ENCODE results near the gene SEMA6B.
"Not testable (repeated sequence)": the region's sequence is repeated elsewhere in the genome, so short reads cannot be mapped to it uniquely, and the experiment has no call there.

SEMA6B gene

GRCh38 chr19:4542896-4543841 lies 16.3 kb downstream of the SEMA6B start:
- Histone ChIP-seq H3K27me3 (ENCODE audit: insufficient read depth, low read depth) (peaks cover 44% of the 10 kb centered on the region), H3K79me2 (ENCODE audit: insufficient read depth, low read depth) (no peaks in the 10 kb centered on the region), H3K4me1 (ENCODE audit: low read depth, poor library complexity, severe bottlenecking) (peaks cover 16% of the 10 kb centered on the region), H3K27ac (no peak overlapping the region), H3K4me3 (IDR thresholded peaks at IDR 0.05; ENCODE audit: insufficient read depth, low read depth, low read length) (no peak overlapping the region), H3K4me2 (peak overlapping the region; percentile 51), H3K36me3 (ENCODE audit: insufficient read depth) (no peaks in the 10 kb centered on the region), H2AFZ (ENCODE audit: low read depth) (peak overlapping the region; percentile 41), H4K20me1 (ENCODE audit: insufficient read depth) (no peaks in the 10 kb centered on the region), H3K9ac (peak overlapping the region; percentile 32; the same call in 1 of the 2 replicates)
- no peak for TF ChIP-seq CTCF (conservative IDR thresholded peaks at IDR 0.05; ENCODE audit: low read depth, low read length)

GRCh38 chr19:4541806-4542145 lies 17.7 kb downstream of the SEMA6B start:
- Histone ChIP-seq H3K4me1 (ENCODE audit: low read depth, poor library complexity, severe bottlenecking) (peaks cover 16% of the 10 kb centered on the region), H3K27me3 (ENCODE audit: insufficient read depth, low read depth) (peaks cover 44% of the 10 kb centered on the region)
- not testable (repeated sequence) for H2AFZ ChIP-seq (ENCODE audit: low read depth); H3K27ac ChIP-seq; H3K9ac ChIP-seq; H3K4me3 ChIP-seq (IDR thresholded peaks at IDR 0.05; ENCODE audit: insufficient read depth, low read depth, low read length); H3K79me2 ChIP-seq (ENCODE audit: insufficient read depth, low read depth); H3K4me2 ChIP-seq; H3K36me3 ChIP-seq (ENCODE audit: insufficient read depth); H4K20me1 ChIP-seq (ENCODE audit: insufficient read depth)

- no peak for TF ChIP-seq CTCF (conservative IDR thresholded peaks at IDR 0.05; ENCODE audit: low read depth, low read length)
- no peaks in the 10 kb centered on the region for H3K79me2 ChIP-seq (ENCODE audit: insufficient read depth, low read depth)
- no peaks in the 10 kb centered on the region for H4K20me1 ChIP-seq (ENCODE audit: insufficient read depth)
- no peak overlapping the region for H3K4me3 ChIP-seq (IDR thresholded peaks at IDR 0.05; ENCODE audit: insufficient read depth, low read depth, low read length)
- H3K27me3 ChIP-seq (ENCODE audit: insufficient read depth, low read depth) = peaks cover 44% of the 10 kb centered on the region
- H3K27ac ChIP-seq = no peak overlapping the region
- peaks cover 16% of the 10 kb centered on the region for H3K4me1 ChIP-seq (ENCODE audit: low read depth, poor library complexity, severe bottlenecking)
- H3K9ac ChIP-seq = no peak overlapping the region
- no peak overlapping the region for H3K4me2 ChIP-seq
- H3K36me3 ChIP-seq (ENCODE audit: insufficient read depth) = no peaks in the 10 kb centered on the region
- no peak overlapping the region for H2AFZ ChIP-seq (ENCODE audit: low read depth)
These were observed 18.2 kb downstream of the SEMA6B start for GRCh38 chr19:4541114-4541805.

- no peaks in the 10 kb centered on the region for H3K79me2 ChIP-seq (ENCODE audit: insufficient read depth, low read depth)
- H3K36me3 ChIP-seq (ENCODE audit: insufficient read depth) = no peaks in the 10 kb centered on the region
- no peaks in the 10 kb centered on the region for H4K20me1 ChIP-seq (ENCODE audit: insufficient read depth)
- H3K4me3 ChIP-seq (IDR thresholded peaks at IDR 0.05; ENCODE audit: insufficient read depth, low read depth, low read length) = no peak within 1 kb of the TSS
- TF ChIP-seq CTCF (conservative IDR thresholded peaks at IDR 0.05; ENCODE audit: low read depth, low read length) = no peak
- H3K4me1 ChIP-seq (ENCODE audit: low read depth, poor library complexity, severe bottlenecking) = peaks cover 16% of the 10 kb centered on the region
- no peak within 1 kb of the TSS for H2AFZ ChIP-seq (ENCODE audit: low read depth)
- H3K27me3 ChIP-seq (ENCODE audit: insufficient read depth, low read depth) = peaks cover 54% of the 10 kb centered on the region
- H3K4me2 ChIP-seq = peak within 1 kb of the TSS; percentile 43; the same call in 1 of the 2 replicates
- H3K27ac ChIP-seq = no peak within 1 kb of the TSS
- H3K9ac ChIP-seq = no peak within 1 kb of the TSS
These were observed 19.5 kb downstream of the SEMA6B start, which contains the start of gene LRG1 for GRCh38 chr19:4539693-4540581. LRG1 (minus strand) TSS chr19:4540036; CDS start chr19:4540013, 23 bp downstream.
